ENCODE data around the gene NSUN7.
"Not testable (repeated sequence)": the region's sequence is repeated elsewhere in the genome, so short reads cannot be mapped to it uniquely, and the experiment has no call there.

NSUN7 gene

GRCh38 chr4:40749717-40750460 lies at the start of gene NSUN7:
NSUN7 (plus strand) TSS chr4:40749955; CDS start chr4:40750694, 739 bp downstream.
- DNase-seq = no peak

- no peak for DNase-seq
Observed at GRCh38 chr4:40702137-40702799, 47.5 kb upstream of the NSUN7 start.

- no peak for DNase-seq
Observed at GRCh38 chr4:40702800-40703151, 47.0 kb upstream of the NSUN7 start.

GRCh38 chr4:40704073-40704472 lies 45.7 kb upstream of the NSUN7 start:
- DNase-seq = no peak

GRCh38 chr4:40710484-40711254 lies 39.1 kb upstream of the NSUN7 start:
- DNase-seq = no peak

- not testable (repeated sequence) for DNase-seq
Observed at GRCh38 chr4:40713001-40713400, 36.8 kb upstream of the NSUN7 start.

GRCh38 chr4:40713798-40714197 lies 36.0 kb upstream of the NSUN7 start:
- DNase-seq = no peak

GRCh38 chr4:40718586-40718985 lies 31.2 kb upstream of the NSUN7 start:
- no peak for DNase-seq

GRCh38 chr4:40719008-40719623 lies 30.6 kb upstream of the NSUN7 start:
- no peak for DNase-seq

GRCh38 chr4:40720351-40720750 lies 29.4 kb upstream of the NSUN7 start:
- DNase-seq = no peak

- no peak for DNase-seq
Observed at GRCh38 chr4:40720916-40721315, 28.8 kb upstream of the NSUN7 start.

- DNase-seq = no peak
Observed at GRCh38 chr4:40721730-40722171, 28.0 kb upstream of the NSUN7 start.

GRCh38 chr4:40722576-40723161 lies 27.1 kb upstream of the NSUN7 start:
- no peak for DNase-seq

- DNase-seq = no peak
Observed at GRCh38 chr4:40723728-40724127, 26.0 kb upstream of the NSUN7 start.

GRCh38 chr4:40728333-40728732 lies 21.4 kb upstream of the NSUN7 start:
- no peak for DNase-seq

- DNase-seq = no peak
Observed at GRCh38 chr4:40729555-40729954, 20.2 kb upstream of the NSUN7 start.

GRCh38 chr4:40730091-40730679 lies 19.6 kb upstream of the NSUN7 start:
- no peak for DNase-seq

GRCh38 chr4:40731361-40731760 lies 18.4 kb upstream of the NSUN7 start:
- DNase-seq = no peak

- DNase-seq = no peak
Observed at GRCh38 chr4:40731792-40732245, 17.9 kb upstream of the NSUN7 start.

- DNase-seq = no peak
Observed at GRCh38 chr4:40733752-40734151, 16.0 kb upstream of the NSUN7 start.

- DNase-seq = no peak
Observed at GRCh38 chr4:40734497-40734896, 15.3 kb upstream of the NSUN7 start.

GRCh38 chr4:40736910-40737309 lies 12.8 kb upstream of the NSUN7 start:
- no peak for DNase-seq
